Endodermal cell (in vitro differentiated cells): ENCODE measurements around the gene TBXAS1. TPM values are rescaled to one million over a fixed set of nuclear protein-coding genes. Genes with fewer than 3 reads are reported as not detected.

Experiments
- DNase-seq: peaks from one replicate; pipeline ENCODE4 v3.0.0-alpha.2; 2017
- H3K27ac ChIP-seq: 2 replicates; pipeline ENCODE4 v1.5.1; 2013; ENCODE audit warnings: mild to moderate bottlenecking, low read depth, low read length, moderate library complexity
- H3K27me3 ChIP-seq: 2 replicates; pipeline ENCODE4 v1.6.1; 2013; ENCODE audit warnings: mild to moderate bottlenecking, low read length, moderate library complexity; ENCODE audit not compliant: insufficient read depth, control insufficient read depth, poor library complexity, severe bottlenecking
- H3K36me3 ChIP-seq: 2 replicates; pipeline ENCODE4 v1.7.0; 2013; ENCODE audit warnings: mild to moderate bottlenecking, low read length, moderate library complexity; ENCODE audit not compliant: control insufficient read depth, insufficient read depth
- H3K4me1 ChIP-seq: one replicate; pipeline ENCODE4 v1.7.0; 2013; ENCODE audit warnings: low read length; ENCODE audit not compliant: control insufficient read depth, insufficient read depth
- H3K4me3 ChIP-seq: 2 replicates; pipeline ENCODE4 v1.5.1; 2013; ENCODE audit warnings: mild to moderate bottlenecking, low read length, moderate library complexity
- H3K9ac ChIP-seq: 2 replicates; pipeline ENCODE4 v1.6.1; 2013; ENCODE audit warnings: mild to moderate bottlenecking, low read length, moderate library complexity; ENCODE audit not compliant: poor library complexity, severe bottlenecking; ENCODE audit errors: extremely low read depth
- H3K9me3 ChIP-seq: 2 replicates; pipeline ENCODE4 v1.6.1; 2013; ENCODE audit warnings: mild to moderate bottlenecking, low read length, moderate library complexity; ENCODE audit not compliant: control insufficient read depth
- H3K27ac Mint-ChIP-seq: 2 replicates; pipeline ENCODE4 v1.8.0; 2020; ENCODE audit warnings: mixed read lengths
- H3K27me3 Mint-ChIP-seq: 2 replicates; pipeline ENCODE4 v1.8.0; 2021; ENCODE audit warnings: mild to moderate bottlenecking, mixed read lengths; ENCODE audit not compliant: insufficient read depth
- H3K36me3 Mint-ChIP-seq: 2 replicates; pipeline ENCODE4 v1.8.0; 2020; ENCODE audit warnings: low read depth, mixed read lengths
- H3K4me1 Mint-ChIP-seq: 2 replicates; pipeline ENCODE4 v1.8.0; 2020; ENCODE audit warnings: mixed read lengths
- H3K4me3 Mint-ChIP-seq: 2 replicates; pipeline ENCODE4 v1.8.0; 2020; ENCODE audit warnings: mild to moderate bottlenecking, moderate library complexity, mixed read lengths
- H3K9me3 Mint-ChIP-seq: 2 replicates; pipeline ENCODE4 v1.8.0; 2020; ENCODE audit warnings: mild to moderate bottlenecking, mixed read lengths
- CTCF ChIP-seq: fragments of 200-600 bp; sonication (generic); conservative IDR thresholded peaks from 2 replicates; pipeline ENCODE4 v1.5.0; 2021; ENCODE audit warnings: antibody characterized with exemption, mild to moderate bottlenecking
- WGBS, 2 experiments: methylation state at CpG; one replicate each; pipeline versions ENCODE4 v1.1.5 to v1.1.7; 2013; ENCODE audit warnings: missing lambda C conversion rate in 2 of 2, mixed read lengths in 1 of 2; ENCODE audit not compliant: insufficient coverage in 1 of 2, insufficient read length in 1 of 2; 5-methylcytosine and 5-hydroxymethylcytosine counted together
- total RNA-seq, 2 donors: library from RNA; stranded (reverse); fragmentation: NEBNext Ultra II Directional in 1 of 2; extraction: Animal tissue kit (Norgen Biotek cat#: 25700) in 1 of 2; gene quantifications; 2 replicates in 1 of 2; 3 replicates in 1 of 2; pipeline ENCODE4 v1.2.1, GENCODE V29; 2021

The TBXAS1 gene
- total RNA-seq, 2 donors from 2014 or later: 7.6 to 13.5 TPM

GRCh38 chr7:139850906-139851305 is 21.8 kb downstream of the TBXAS1 start:
- H3K4me3 ChIP-seq: no peak overlapping the region
- H3K4me1 ChIP-seq: peaks cover 15% of the 10 kb centered on the region
- Mint-ChIP-seq H3K4me3 (no peak overlapping the region), H3K27ac (peak overlapping the region; percentile 35), H3K27me3 (no peaks in the 10 kb centered on the region), H3K36me3 (no peaks in the 10 kb centered on the region), H3K9me3 (peaks cover 14% of the 10 kb centered on the region), H3K4me1 (peaks cover 49% of the 10 kb centered on the region)
- no peaks in the 10 kb centered on the region for H3K36me3 ChIP-seq
- TF ChIP-seq CTCF: no peak
- no peak for DNase-seq
- WGBS, 2 experiments: 89 to 96% methylated on average over 2 to 3 of the region's 3 CpGs
- H3K27ac ChIP-seq: no peak overlapping the region
- H3K9me3 ChIP-seq: peaks cover 14% of the 10 kb centered on the region
- no peaks in the 10 kb centered on the region for H3K27me3 ChIP-seq
- no peak overlapping the region for H3K9ac ChIP-seq

GRCh38 chr7:139851770-139852481 is 22.9 kb downstream of the TBXAS1 start:
- peak overlapping the region; percentile 88 for H3K27ac Mint-ChIP-seq
- peaks cover 42% of the 10 kb centered on the region for H3K4me1 Mint-ChIP-seq
- H3K27ac ChIP-seq: peak overlapping the region; percentile 64
- no peak overlapping the region for H3K4me3 Mint-ChIP-seq
- H3K27me3 Mint-ChIP-seq: no peaks in the 10 kb centered on the region
- peak; percentile 80 for DNase-seq
- H3K9me3 ChIP-seq: peaks cover 14% of the 10 kb centered on the region
- peak overlapping the region; percentile 53 for H3K9ac ChIP-seq
- peaks cover 14% of the 10 kb centered on the region for H3K9me3 Mint-ChIP-seq
- peaks cover 15% of the 10 kb centered on the region for H3K4me1 ChIP-seq
- no peaks in the 10 kb centered on the region for H3K36me3 ChIP-seq
- TF ChIP-seq CTCF: no peak
- 62 to 77% methylated on average over 3 to 4 of the region's 4 CpGs for WGBS, 2 experiments
- H3K4me3 ChIP-seq: peak overlapping the region; percentile 54
- no peaks in the 10 kb centered on the region for H3K27me3 ChIP-seq
- no peaks in the 10 kb centered on the region for H3K36me3 Mint-ChIP-seq

- 69% methylated on average over 1 of the region's 1 CpG; no CpG with 5 or more reads in 1 of the 2 experiments for WGBS, 2 experiments
- Mint-ChIP-seq H3K27ac (peak overlapping the region; percentile 88), H3K4me3 (no peak overlapping the region), H3K4me1 (peaks cover 38% of the 10 kb centered on the region), H3K36me3 (no peaks in the 10 kb centered on the region), H3K9me3 (peaks cover 14% of the 10 kb centered on the region), H3K27me3 (no peaks in the 10 kb centered on the region)
- DNase-seq: no peak
- H3K27me3 ChIP-seq: no peaks in the 10 kb centered on the region
- peaks cover 15% of the 10 kb centered on the region for H3K4me1 ChIP-seq
- H3K27ac ChIP-seq: no peak overlapping the region
- no peak for TF ChIP-seq CTCF
- H3K9me3 ChIP-seq: peaks cover 14% of the 10 kb centered on the region
- H3K36me3 ChIP-seq: no peaks in the 10 kb centered on the region
- H3K9ac ChIP-seq: peak overlapping the region; percentile 53
- peak overlapping the region; percentile 54 for H3K4me3 ChIP-seq
These were observed 23.4 kb downstream of the TBXAS1 start for GRCh38 chr7:139852482-139852845.
